ENCODE data around the gene EPN1.
"Not testable (repeated sequence)": the region's sequence is repeated elsewhere in the genome, so short reads cannot be mapped to it uniquely, and the experiment has no call there.

The EPN1 gene

GRCh38 chr19:55720214-55720746 lies 45.3 kb downstream of the EPN1 start:
- Histone ChIP-seq H3K4me1 (ENCODE audit: control insufficient read depth in 2 of 2, insufficient read depth in 2 of 2, low read length in 2 of 2) (no peaks in the 10 kb centered on the region), H3K9ac (ENCODE audit: low read depth in 1 of 2, low read length in 2 of 2) (no peak overlapping the region), H3K4me3 (ENCODE audit: low read length in 2 of 2) (no peak overlapping the region), H3K9me3 (ENCODE audit: control insufficient read depth in 2 of 2, low read length in 2 of 2) (peaks cover 0 to 2% of the 10 kb centered on the region in 2 donors), H3K36me3 (ENCODE audit: control insufficient read depth in 2 of 2, insufficient read depth in 2 of 2, low read length in 2 of 2) (no peaks in the 10 kb centered on the region), H3K27ac (ENCODE audit: low read depth in 2 of 2, low read length in 2 of 2) (no peak overlapping the region), H3K27me3 (ENCODE audit: control insufficient read depth in 2 of 2, insufficient read depth in 2 of 2, low read length in 2 of 2) (peaks cover 0 to 5% of the 10 kb centered on the region in 2 donors)

- Histone ChIP-seq H3K27me3 (ENCODE audit: control insufficient read depth in 2 of 2, insufficient read depth in 2 of 2, low read length in 2 of 2) (peaks cover 0 to 5% of the 10 kb centered on the region in 2 donors), H3K27ac (ENCODE audit: low read depth in 2 of 2, low read length in 2 of 2) (no peak overlapping the region), H3K9ac (ENCODE audit: low read depth in 1 of 2, low read length in 2 of 2) (no peak overlapping the region), H3K4me1 (ENCODE audit: control insufficient read depth in 2 of 2, insufficient read depth in 2 of 2, low read length in 2 of 2) (no peaks in the 10 kb centered on the region), H3K36me3 (ENCODE audit: control insufficient read depth in 2 of 2, insufficient read depth in 2 of 2, low read length in 2 of 2) (no peaks in the 10 kb centered on the region), H3K4me3 (ENCODE audit: low read length in 2 of 2) (no peak overlapping the region), H3K9me3 (ENCODE audit: control insufficient read depth in 2 of 2, low read length in 2 of 2) (peaks cover 0 to 2% of the 10 kb centered on the region in 2 donors)
These were observed 45.8 kb downstream of the EPN1 start for GRCh38 chr19:55720801-55721200.

- H3K27me3 ChIP-seq (ENCODE audit: control insufficient read depth in 2 of 2, insufficient read depth in 2 of 2, low read length in 2 of 2) = no peaks in the 10 kb centered on the region
- H3K36me3 ChIP-seq (ENCODE audit: control insufficient read depth in 2 of 2, insufficient read depth in 2 of 2, low read length in 2 of 2) = no peaks in the 10 kb centered on the region
- no peak overlapping the region for H3K27ac ChIP-seq (ENCODE audit: low read depth in 2 of 2, low read length in 2 of 2)
- peaks cover 0 to 2% of the 10 kb centered on the region in 2 donors for H3K9me3 ChIP-seq (ENCODE audit: control insufficient read depth in 2 of 2, low read length in 2 of 2)
- no peak overlapping the region for H3K9ac ChIP-seq (ENCODE audit: low read depth in 1 of 2, low read length in 2 of 2)
- no peaks in the 10 kb centered on the region for H3K4me1 ChIP-seq (ENCODE audit: control insufficient read depth in 2 of 2, insufficient read depth in 2 of 2, low read length in 2 of 2)
- H3K4me3 ChIP-seq (ENCODE audit: low read length in 2 of 2) = no peak overlapping the region
These were observed 48.5 kb downstream of the EPN1 start for GRCh38 chr19:55723491-55723890.

GRCh38 chr19:55730378-55730777 lies 55.4 kb downstream of the EPN1 start:
- not testable (repeated sequence) for H3K27me3 ChIP-seq (ENCODE audit: control insufficient read depth in 2 of 2, insufficient read depth in 2 of 2, low read length in 2 of 2); H3K36me3 ChIP-seq (ENCODE audit: control insufficient read depth in 2 of 2, insufficient read depth in 2 of 2, low read length in 2 of 2); H3K27ac ChIP-seq (ENCODE audit: low read depth in 2 of 2, low read length in 2 of 2); H3K9ac ChIP-seq (ENCODE audit: low read depth in 1 of 2, low read length in 2 of 2); H3K4me3 ChIP-seq (ENCODE audit: low read length in 2 of 2); H3K9me3 ChIP-seq (ENCODE audit: control insufficient read depth in 2 of 2, low read length in 2 of 2); H3K4me1 ChIP-seq (ENCODE audit: control insufficient read depth in 2 of 2, insufficient read depth in 2 of 2, low read length in 2 of 2)

DNA sequence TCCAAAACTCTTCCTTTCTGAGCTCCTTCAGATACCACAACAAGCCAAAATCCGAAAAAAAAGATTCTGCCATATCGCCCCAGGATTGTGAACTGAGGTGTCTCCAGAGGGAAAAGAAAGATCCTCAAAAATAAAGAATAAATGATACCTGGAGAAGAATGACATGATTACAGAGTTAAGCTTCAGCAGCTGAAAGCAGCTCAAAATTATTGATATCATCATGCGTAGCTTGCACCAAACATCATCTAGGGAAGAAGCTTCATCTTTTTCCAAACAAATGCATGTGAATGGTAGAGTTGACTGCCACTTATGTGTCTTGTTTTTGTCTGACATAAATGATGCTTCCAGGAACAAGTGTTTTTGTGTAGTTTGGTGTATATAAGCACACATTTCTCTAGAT lies 63.3 kb downstream of the EPN1 start, which contains the start of gene NLRP9:
Gene NLRP9 (minus strand): TSS at position 101 of the 400 bp plus-strand sequence. CDS start 28 bp downstream, at position 73.
- Histone ChIP-seq H3K4me3 (ENCODE audit: low read length in 2 of 2) (no peak within 1 kb of the TSS), H3K9me3 (ENCODE audit: control insufficient read depth in 2 of 2, low read length in 2 of 2) (no peaks in the 10 kb centered on the region), H3K4me1 (ENCODE audit: control insufficient read depth in 2 of 2, insufficient read depth in 2 of 2, low read length in 2 of 2) (no peaks in the 10 kb centered on the region), H3K36me3 (ENCODE audit: control insufficient read depth in 2 of 2, insufficient read depth in 2 of 2, low read length in 2 of 2) (no peaks in the 10 kb centered on the region), H3K27ac (ENCODE audit: low read depth in 2 of 2, low read length in 2 of 2) (no peak within 1 kb of the TSS), H3K27me3 (ENCODE audit: control insufficient read depth in 2 of 2, insufficient read depth in 2 of 2, low read length in 2 of 2) (no peaks in the 10 kb centered on the region), H3K9ac (ENCODE audit: low read depth in 1 of 2, low read length in 2 of 2) (no peak within 1 kb of the TSS)

DNA sequence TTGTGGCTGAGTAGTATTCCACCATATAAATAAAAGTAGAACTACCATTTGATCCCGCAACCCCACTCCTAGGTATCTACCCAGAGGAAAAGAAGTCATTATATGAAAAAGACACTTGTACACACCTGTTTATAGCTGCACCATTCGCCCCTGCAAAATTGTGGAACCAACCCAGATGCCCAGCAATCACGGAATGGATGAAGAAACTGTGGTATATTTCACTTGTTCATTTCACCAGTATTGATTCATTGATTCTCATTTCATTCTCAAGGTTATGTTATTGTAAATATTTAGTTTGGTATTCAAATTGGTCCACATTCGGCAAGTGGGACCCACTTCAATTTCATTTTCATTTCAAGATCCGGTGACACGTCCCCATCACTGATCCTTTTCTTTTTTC lies 75.7 kb downstream of the EPN1 start:
- H3K9me3 ChIP-seq (ENCODE audit: control insufficient read depth in 2 of 2, low read length in 2 of 2) = no peaks in the 10 kb centered on the region

DNA sequence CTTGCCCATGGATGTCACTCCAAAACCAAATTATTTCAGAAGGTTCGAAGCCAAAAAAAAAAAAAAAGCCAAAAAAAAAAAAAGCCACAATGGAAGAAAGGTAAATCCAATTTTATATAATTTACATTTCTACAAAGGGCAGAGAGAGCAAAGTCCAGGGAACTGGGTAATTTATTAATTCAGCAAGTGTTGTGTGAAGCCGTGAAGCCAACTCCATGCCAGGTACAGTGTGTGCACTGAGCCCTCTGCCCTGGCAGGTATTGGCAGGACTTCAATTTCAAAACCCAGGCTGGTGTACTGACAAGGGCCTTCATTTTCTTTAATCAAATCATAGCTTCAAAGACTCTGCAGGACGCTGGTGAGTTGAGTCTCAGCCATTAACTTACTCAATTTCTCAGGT lies 78.4 kb downstream of the EPN1 start:
- H3K9ac ChIP-seq (ENCODE audit: low read depth in 1 of 2, low read length in 2 of 2) = no peak overlapping the region
- H3K27me3 ChIP-seq (ENCODE audit: control insufficient read depth in 2 of 2, insufficient read depth in 2 of 2, low read length in 2 of 2) = no peaks in the 10 kb centered on the region

More for the DNA sequence above, 75.7 kb downstream of the EPN1 start:
- Histone ChIP-seq H3K27ac (ENCODE audit: low read depth in 2 of 2, low read length in 2 of 2) (no peak overlapping the region), H3K4me1 (ENCODE audit: control insufficient read depth in 2 of 2, insufficient read depth in 2 of 2, low read length in 2 of 2) (peaks cover 0 to 6% of the 10 kb centered on the region in 2 donors), H3K27me3 (ENCODE audit: control insufficient read depth in 2 of 2, insufficient read depth in 2 of 2, low read length in 2 of 2) (no peaks in the 10 kb centered on the region), H3K36me3 (ENCODE audit: control insufficient read depth in 2 of 2, insufficient read depth in 2 of 2, low read length in 2 of 2) (no peaks in the 10 kb centered on the region), H3K9ac (ENCODE audit: low read depth in 1 of 2, low read length in 2 of 2) (no peak overlapping the region), H3K4me3 (ENCODE audit: low read length in 2 of 2) (no peak overlapping the region)

GRCh38 chr19:55756808-55757207 lies 81.8 kb downstream of the EPN1 start:
- H3K27ac ChIP-seq (ENCODE audit: low read depth in 2 of 2, low read length in 2 of 2); H3K9me3 ChIP-seq (ENCODE audit: control insufficient read depth in 2 of 2, low read length in 2 of 2); H3K4me3 ChIP-seq (ENCODE audit: low read length in 2 of 2); H3K36me3 ChIP-seq (ENCODE audit: control insufficient read depth in 2 of 2, insufficient read depth in 2 of 2, low read length in 2 of 2); H3K9ac ChIP-seq (ENCODE audit: low read depth in 1 of 2, low read length in 2 of 2); H3K4me1 ChIP-seq (ENCODE audit: control insufficient read depth in 2 of 2, insufficient read depth in 2 of 2, low read length in 2 of 2); H3K27me3 ChIP-seq (ENCODE audit: control insufficient read depth in 2 of 2, insufficient read depth in 2 of 2, low read length in 2 of 2): not testable (repeated sequence)

More for the DNA sequence above, 78.4 kb downstream of the EPN1 start:
- no peak overlapping the region for H3K27ac ChIP-seq (ENCODE audit: low read depth in 2 of 2, low read length in 2 of 2)
- no peaks in the 10 kb centered on the region for H3K9me3 ChIP-seq (ENCODE audit: control insufficient read depth in 2 of 2, low read length in 2 of 2)
- H3K4me3 ChIP-seq (ENCODE audit: low read length in 2 of 2) = no peak overlapping the region
- H3K4me1 ChIP-seq (ENCODE audit: control insufficient read depth in 2 of 2, insufficient read depth in 2 of 2, low read length in 2 of 2) = peaks cover 0 to 6% of the 10 kb centered on the region in 2 donors
- H3K36me3 ChIP-seq (ENCODE audit: control insufficient read depth in 2 of 2, insufficient read depth in 2 of 2, low read length in 2 of 2) = no peaks in the 10 kb centered on the region

GRCh38 chr19:55758797-55759196 lies 83.8 kb downstream of the EPN1 start, which contains the start of gene RFPL4A:
Gene RFPL4A (plus strand): TSS chr19:55759097. CDS start chr19:55761801, 2,704 bp downstream.
- not testable (repeated sequence) for H3K27ac ChIP-seq (ENCODE audit: low read depth in 2 of 2, low read length in 2 of 2); H3K27me3 ChIP-seq (ENCODE audit: control insufficient read depth in 2 of 2, insufficient read depth in 2 of 2, low read length in 2 of 2); H3K4me3 ChIP-seq (ENCODE audit: low read length in 2 of 2); H3K36me3 ChIP-seq (ENCODE audit: control insufficient read depth in 2 of 2, insufficient read depth in 2 of 2, low read length in 2 of 2); H3K9me3 ChIP-seq (ENCODE audit: control insufficient read depth in 2 of 2, low read length in 2 of 2); H3K4me1 ChIP-seq (ENCODE audit: control insufficient read depth in 2 of 2, insufficient read depth in 2 of 2, low read length in 2 of 2); H3K9ac ChIP-seq (ENCODE audit: low read depth in 1 of 2, low read length in 2 of 2)
